Right kidney (tissue), 1 donor: ENCODE data around the gene CAPRIN2.

Experiments used
- DNase-seq: peaks from one replicate; pipeline ENCODE4 v3.0.0-alpha.2; 2016

The CAPRIN2 gene

GRCh38 chr12:30701056-30701455 is 53.7 kb downstream of the CAPRIN2 start:
- no peak for DNase-seq

DNA sequence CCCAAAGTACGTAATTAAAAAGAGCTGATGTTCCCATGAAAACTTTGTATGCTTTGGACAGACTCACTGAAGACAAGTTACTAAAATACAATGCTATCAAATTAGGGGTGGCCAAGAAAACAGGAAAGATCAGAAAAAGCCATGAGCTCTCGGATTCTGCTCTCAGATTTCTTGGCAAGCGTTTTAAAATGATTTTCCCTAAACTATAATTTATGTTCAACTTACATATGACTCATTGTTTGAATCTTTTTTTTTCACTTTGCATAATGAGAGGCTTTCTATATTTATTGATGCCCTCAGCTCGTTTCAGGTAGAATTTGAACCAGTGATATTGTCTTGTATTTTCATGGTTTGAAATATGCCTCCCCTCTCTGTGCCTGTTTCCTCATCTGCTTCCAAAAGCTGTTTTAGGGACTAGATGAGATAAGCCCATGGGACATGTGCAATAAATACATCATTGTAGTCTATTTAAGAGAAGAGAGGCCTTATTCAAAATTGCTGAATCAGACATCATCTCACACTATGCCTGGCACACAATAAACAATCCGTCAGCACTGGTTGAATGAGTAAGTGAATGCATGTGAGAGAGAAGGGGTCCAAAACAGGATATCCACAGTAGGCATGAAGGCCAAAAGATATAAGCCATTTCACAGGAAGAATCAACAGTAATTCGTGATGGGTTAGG is 54.4 kb downstream of the CAPRIN2 start:
- no peak for DNase-seq

GRCh38 chr12:30698346-30698745 is 56.4 kb downstream of the CAPRIN2 start:
- DNase-seq = no peak

DNA sequence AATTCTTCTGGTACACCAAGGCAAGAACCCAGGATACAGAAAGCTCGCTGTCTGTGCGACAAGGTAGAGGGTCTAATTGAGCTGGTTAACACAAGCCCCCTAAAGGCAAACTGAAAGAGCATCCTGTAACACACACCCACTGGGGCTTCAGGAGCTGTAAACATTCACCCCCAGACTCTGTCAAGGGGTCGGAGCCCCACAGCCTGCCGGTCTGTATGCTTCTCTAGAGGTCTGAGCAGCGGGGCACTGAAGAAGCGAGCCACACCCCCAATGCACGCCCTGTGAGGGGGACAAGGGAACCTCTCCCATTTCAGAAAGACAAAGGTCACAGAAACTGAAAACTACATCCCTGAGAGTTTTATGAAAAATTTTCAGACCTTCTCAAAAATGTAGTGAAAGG is 57.8 kb downstream of the CAPRIN2 start:
- no peak for DNase-seq

DNA sequence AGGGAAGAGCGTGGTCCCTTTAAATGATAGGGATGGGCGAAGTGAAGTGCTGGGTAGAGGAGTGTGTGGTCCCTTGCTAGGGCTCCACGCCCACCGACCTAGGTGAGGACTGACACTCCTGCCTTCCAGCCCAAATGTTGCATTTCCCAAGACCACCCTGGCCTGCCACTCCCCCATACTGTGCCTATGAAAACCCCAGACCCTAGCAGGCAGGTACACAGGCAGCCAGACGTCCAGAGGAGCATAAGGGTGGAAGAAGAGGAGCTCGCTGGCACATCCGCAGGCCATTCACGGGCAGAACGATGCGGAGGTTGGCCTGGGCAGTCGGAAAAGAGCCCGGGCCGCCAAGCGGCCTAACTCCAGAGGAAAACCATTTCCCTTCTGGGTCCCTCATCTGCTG is 58.3 kb downstream of the CAPRIN2 start:
- DNase-seq = peak; percentile 18

GRCh38 chr12:30696103-30696408 is 58.7 kb downstream of the CAPRIN2 start:
- peak; percentile 89 for DNase-seq

GRCh38 chr12:30695199-30696102 is 59.3 kb downstream of the CAPRIN2 start, which contains the start of gene IPO8:
Gene IPO8 (minus strand): TSS chr12:30695869. CDS start chr12:30695647, 222 bp downstream.
- DNase-seq = peak; percentile 78

DNA sequence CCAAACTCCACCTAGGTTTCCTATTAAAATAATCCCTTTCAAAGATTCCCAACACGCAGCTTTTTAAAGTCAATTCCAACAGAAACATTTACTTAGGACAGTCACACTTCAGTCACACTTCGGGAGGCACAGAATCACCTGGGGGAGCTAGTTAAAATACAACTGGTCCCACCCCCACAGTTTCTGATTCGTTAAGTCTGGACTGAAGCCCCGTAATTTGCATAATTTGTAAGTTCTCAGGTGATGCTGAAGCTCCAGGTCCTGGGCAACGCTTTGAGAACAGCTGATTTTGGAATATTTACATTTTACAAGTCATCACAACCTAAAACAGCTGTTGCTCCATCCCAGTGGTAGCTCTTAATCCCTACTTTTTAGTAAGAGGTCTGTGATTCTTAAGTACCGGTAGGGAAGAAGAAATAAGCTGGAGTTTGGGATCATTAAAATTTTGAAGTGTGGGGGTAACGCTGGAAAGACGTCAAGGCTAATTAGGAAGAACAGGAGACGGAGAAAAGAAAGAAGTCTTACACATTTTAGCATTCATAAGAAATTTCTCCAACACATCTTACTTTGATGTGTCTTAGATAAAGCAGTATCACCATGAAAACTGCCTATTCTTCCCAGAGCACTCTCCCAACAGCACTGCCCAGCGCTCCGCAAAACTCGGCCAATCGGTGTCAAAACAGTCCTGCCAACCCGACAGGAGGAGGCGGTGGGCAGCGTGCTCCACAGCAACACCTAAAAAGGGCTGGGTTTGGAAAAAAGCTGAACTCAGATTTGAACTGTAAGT is 60.1 kb downstream of the CAPRIN2 start:
- DNase-seq = peak; percentile 4

DNA sequence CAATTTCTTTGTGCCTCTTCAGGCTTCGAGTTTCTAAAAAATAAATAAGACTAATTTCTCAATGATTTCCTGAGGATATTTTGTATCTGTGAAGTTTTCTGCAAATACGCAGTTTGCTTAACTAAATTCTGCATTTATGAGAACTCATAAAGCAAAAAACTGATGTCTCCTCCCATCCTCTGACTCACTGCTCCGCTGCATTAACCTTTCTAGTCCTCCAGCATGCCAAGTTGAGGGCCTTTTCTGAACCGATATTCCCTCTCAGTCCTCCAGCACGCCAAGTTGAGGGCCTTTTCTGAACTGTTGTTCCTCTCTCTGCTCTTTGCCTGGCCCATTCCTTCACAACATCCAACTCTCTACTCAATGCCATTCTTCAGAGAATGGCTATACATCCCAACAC is 62.3 kb downstream of the CAPRIN2 start:
- no peak for DNase-seq

- DNase-seq = peak; percentile 2
Measured at GRCh38 chr12:30691122-30691879, 63.5 kb downstream of the CAPRIN2 start.

DNA sequence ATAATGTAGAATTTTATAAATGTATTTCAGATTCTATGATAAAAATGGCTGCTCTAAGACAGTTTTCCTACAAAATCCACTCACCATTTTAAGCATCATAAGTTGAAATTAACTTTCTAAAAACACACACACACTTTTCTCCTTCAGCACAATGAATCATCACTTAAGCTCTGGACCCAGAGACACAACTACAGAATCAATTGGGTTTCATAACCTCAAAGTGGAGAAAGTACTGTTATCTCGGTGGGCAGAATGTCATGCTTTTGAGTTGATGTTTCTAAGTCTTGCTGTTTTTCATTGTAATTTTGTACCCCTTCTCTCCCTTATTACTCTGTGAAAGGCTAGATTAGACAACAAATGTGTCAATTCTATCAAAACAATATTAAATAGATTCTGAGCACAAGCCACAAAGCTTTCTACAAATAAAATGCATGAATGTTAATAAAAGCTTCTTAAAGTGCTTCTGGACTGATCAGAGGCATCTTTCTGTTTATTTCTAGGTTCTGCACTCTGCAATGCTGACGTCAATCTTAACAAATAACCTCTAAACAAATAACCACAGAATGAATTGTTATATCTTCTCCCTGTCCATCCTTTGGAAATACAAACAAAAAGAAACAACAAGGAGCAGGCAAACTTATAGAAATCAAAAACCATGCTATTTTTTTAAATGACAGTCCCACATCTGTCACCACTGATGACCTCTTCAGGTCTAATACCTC is 67.3 kb downstream of the CAPRIN2 start:
- DNase-seq = no peak

DNA sequence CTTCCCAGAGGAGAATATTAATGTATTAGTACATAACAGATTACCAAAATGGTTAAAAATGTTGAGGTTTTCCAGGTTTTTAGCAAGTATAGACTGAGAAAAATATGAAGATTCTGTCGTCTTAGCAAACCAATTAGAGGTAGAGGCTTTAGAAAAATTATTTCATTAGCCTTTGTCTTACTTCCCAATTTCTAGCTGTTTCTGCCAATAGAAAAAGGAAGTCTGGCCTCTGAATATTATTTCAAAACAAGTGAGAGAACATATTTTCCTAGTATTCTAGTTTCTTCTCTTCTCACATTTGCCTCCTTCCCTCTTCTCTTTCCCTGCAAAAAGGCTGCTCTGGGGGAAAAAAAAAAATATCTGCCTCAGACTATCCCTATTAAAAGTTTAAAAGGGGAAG is 75.5 kb downstream of the CAPRIN2 start:
- no peak for DNase-seq

GRCh38 chr12:30678221-30678620 is 76.5 kb downstream of the CAPRIN2 start:
- no peak for DNase-seq

- no peak for DNase-seq
Measured at GRCh38 chr12:30661210-30661609, 93.5 kb downstream of the CAPRIN2 start.
